ENCODE data around the gene EVA1A.

EVA1A gene

GRCh38 chr2:75562513-75562864 lies 1.8 kb upstream of the EVA1A start:
- DNase-seq (ENCODE audit: low spot score), result no peak

- peak; percentile 56 for DNase-seq (ENCODE audit: low spot score)
Observed at GRCh38 chr2:75561566-75562512, 1.1 kb upstream of the EVA1A start.

- peak; percentile 42 for DNase-seq (ENCODE audit: low spot score)
Observed at GRCh38 chr2:75560022-75560767, 544 bp downstream of the EVA1A start.

GRCh38 chr2:75559680-75560021 lies 1.1 kb downstream of the EVA1A start:
- peak; percentile 17 for DNase-seq (ENCODE audit: low spot score)

- peak; percentile 67 for DNase-seq (ENCODE audit: low spot score)
Observed at GRCh38 chr2:75558786-75559679, 1.7 kb downstream of the EVA1A start.

GRCh38 chr2:75558136-75558535 lies 2.6 kb downstream of the EVA1A start:
- peak; percentile 56 for DNase-seq (ENCODE audit: low spot score)

GRCh38 chr2:75557474-75558133 lies 3.1 kb downstream of the EVA1A start:
- DNase-seq (ENCODE audit: low spot score), result no peak

GRCh38 chr2:75556679-75557366 lies 3.9 kb downstream of the EVA1A start:
- no peak for DNase-seq (ENCODE audit: low spot score)

GRCh38 chr2:75555701-75556100 lies 5.0 kb downstream of the EVA1A start:
- DNase-seq (ENCODE audit: low spot score), result no peak

GRCh38 chr2:75553935-75554531 lies 6.7 kb downstream of the EVA1A start:
- no peak for DNase-seq (ENCODE audit: low spot score)

- DNase-seq (ENCODE audit: low spot score), result no peak
Observed at GRCh38 chr2:75552222-75552621, 8.5 kb downstream of the EVA1A start.

GRCh38 chr2:75551434-75551833 lies 9.3 kb downstream of the EVA1A start:
- DNase-seq (ENCODE audit: low spot score), result no peak

- no peak for DNase-seq (ENCODE audit: low spot score)
Observed at GRCh38 chr2:75549401-75550253, 11.1 kb downstream of the EVA1A start.

- DNase-seq (ENCODE audit: low spot score), result peak; percentile 58
Observed at GRCh38 chr2:75548036-75548573, 12.6 kb downstream of the EVA1A start.

GRCh38 chr2:75547345-75548035 lies 13.2 kb downstream of the EVA1A start:
- DNase-seq (ENCODE audit: low spot score), result peak; percentile 88

- no peak for DNase-seq (ENCODE audit: low spot score)
Observed at GRCh38 chr2:75545922-75546321, 14.8 kb downstream of the EVA1A start.

GRCh38 chr2:75545387-75545786 lies 15.4 kb downstream of the EVA1A start:
- DNase-seq (ENCODE audit: low spot score), result no peak

- DNase-seq (ENCODE audit: low spot score), result no peak
Observed at GRCh38 chr2:75543446-75543845, 17.3 kb downstream of the EVA1A start.

GRCh38 chr2:75541430-75541829 lies 19.3 kb downstream of the EVA1A start:
- DNase-seq (ENCODE audit: low spot score), result no peak

Data from kidney tubule cell (primary cell).